ENCODE data around the gene PON3. TPM values are rescaled to one million over a fixed set of nuclear protein-coding genes. Genes with fewer than 3 reads are reported as not detected.

PON3 gene
- total and polyA plus RNA-seq, 2 of the 13 experiments (the other 11 are each of a cell fraction or from before 2014, with no cell fraction given): 23.6 to 37.8 TPM

- TF ChIP-seq HMGXB3 (CRISPR knock-in tag; IDR thresholded peaks at IDR 0.05; ENCODE audit: borderline replicate concordance): no peak
- peak; percentile 79 for TF ChIP-seq ARID4A (CRISPR knock-in tag; IDR thresholded peaks at IDR 0.05; ENCODE audit: borderline replicate concordance)
- TF ChIP-seq PRPF4 (IDR thresholded peaks at IDR 0.05; ENCODE audit: low read depth, low read length, poor library complexity, severe bottlenecking): no peak
- TF ChIP-seq ARID5B (CRISPR knock-in tag; IDR thresholded peaks at IDR 0.05): peak; percentile 66
- TF ChIP-seq, protein P1, sequence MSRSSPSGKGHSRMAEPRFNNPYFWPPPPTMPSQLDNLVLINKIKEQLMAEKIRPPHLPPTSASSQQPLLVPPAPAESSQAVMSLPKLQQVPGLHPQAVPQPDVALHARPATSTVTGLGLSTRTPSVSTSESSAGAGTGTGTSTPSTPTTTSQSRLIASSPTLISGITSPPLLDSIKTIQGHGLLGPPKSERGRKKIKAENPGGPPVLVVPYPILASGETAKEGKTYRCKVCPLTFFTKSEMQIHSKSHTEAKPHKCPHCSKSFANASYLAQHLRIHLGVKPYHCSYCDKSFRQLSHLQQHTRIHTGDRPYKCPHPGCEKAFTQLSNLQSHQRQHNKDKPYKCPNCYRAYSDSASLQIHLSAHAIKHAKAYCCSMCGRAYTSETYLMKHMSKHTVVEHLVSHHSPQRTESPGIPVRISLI (CRISPR knock-in tag; IDR thresholded peaks at IDR 0.05; ENCODE audit: borderline replicate concordance): peak; percentile 43; the same call in 1 of the 2 replicates
- peak; percentile 77 for TF ChIP-seq ZSCAN31 (CRISPR knock-in tag; IDR thresholded peaks at IDR 0.05; ENCODE audit: low read depth)
- TF ChIP-seq RFX1 (IDR thresholded peaks at IDR 0.05): no peak
- TF ChIP-seq, protein P2, sequence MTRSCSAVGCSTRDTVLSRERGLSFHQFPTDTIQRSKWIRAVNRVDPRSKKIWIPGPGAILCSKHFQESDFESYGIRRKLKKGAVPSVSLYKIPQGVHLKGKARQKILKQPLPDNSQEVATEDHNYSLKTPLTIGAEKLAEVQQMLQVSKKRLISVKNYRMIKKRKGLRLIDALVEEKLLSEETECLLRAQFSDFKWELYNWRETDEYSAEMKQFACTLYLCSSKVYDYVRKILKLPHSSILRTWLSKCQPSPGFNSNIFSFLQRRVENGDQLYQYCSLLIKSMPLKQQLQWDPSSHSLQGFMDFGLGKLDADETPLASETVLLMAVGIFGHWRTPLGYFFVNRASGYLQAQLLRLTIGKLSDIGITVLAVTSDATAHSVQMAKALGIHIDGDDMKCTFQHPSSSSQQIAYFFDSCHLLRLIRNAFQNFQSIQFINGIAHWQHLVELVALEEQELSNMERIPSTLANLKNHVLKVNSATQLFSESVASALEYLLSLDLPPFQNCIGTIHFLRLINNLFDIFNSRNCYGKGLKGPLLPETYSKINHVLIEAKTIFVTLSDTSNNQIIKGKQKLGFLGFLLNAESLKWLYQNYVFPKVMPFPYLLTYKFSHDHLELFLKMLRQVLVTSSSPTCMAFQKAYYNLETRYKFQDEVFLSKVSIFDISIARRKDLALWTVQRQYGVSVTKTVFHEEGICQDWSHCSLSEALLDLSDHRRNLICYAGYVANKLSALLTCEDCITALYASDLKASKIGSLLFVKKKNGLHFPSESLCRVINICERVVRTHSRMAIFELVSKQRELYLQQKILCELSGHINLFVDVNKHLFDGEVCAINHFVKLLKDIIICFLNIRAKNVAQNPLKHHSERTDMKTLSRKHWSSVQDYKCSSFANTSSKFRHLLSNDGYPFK (CRISPR knock-in tag; IDR thresholded peaks at IDR 0.05; ENCODE audit: borderline replicate concordance): 0 out of 2 replicates have a peak, but pooled peaks have one; percentile 44
- TF ChIP-seq FOSL1 (CRISPR knock-in tag; IDR thresholded peaks at IDR 0.05; ENCODE audit: borderline replicate concordance): no peak
These were observed at the start of gene PON3 (continued) for GRCh38 chr7:95396136-95397032.

Data from HepG2 (cell line).